Measurements from ENCODE around the gene PTH2.
"Not testable (repeated sequence)": the region's sequence is repeated elsewhere in the genome, so short reads cannot be mapped to it uniquely, and the experiment has no call there.

Gene PTH2

GRCh38 chr19:49423071-49423984 is at the start of gene PTH2:
TSS of gene PTH2 (minus strand) at chr19:49423441. CDS start at chr19:49423339, 102 bp downstream.
- no peak for DNase-seq

- no peak for DNase-seq
Observed at GRCh38 chr19:49472936-49473335, 49.7 kb upstream of the PTH2 start.

GRCh38 chr19:49470615-49470978 is 47.4 kb upstream of the PTH2 start:
- no peak for DNase-seq

GRCh38 chr19:49469828-49470614 is 46.8 kb upstream of the PTH2 start:
- peak; percentile 82 to 91 (median 86) for DNase-seq

GRCh38 chr19:49468746-49469447 is 45.7 kb upstream of the PTH2 start:
- peak in 2 of 3 donors; percentile 20 to 24 for DNase-seq

- no peak for DNase-seq
Observed at GRCh38 chr19:49468199-49468598, 45.0 kb upstream of the PTH2 start.

- no peak for DNase-seq
Observed at GRCh38 chr19:49465371-49465770, 42.1 kb upstream of the PTH2 start.

GRCh38 chr19:49463960-49464740 is 40.9 kb upstream of the PTH2 start:
- DNase-seq = no peak

GRCh38 chr19:49462492-49462891 is 39.3 kb upstream of the PTH2 start:
- DNase-seq = no peak

- DNase-seq = no peak
Observed at GRCh38 chr19:49461656-49462055, 38.4 kb upstream of the PTH2 start.

GRCh38 chr19:49461130-49461529 is 37.9 kb upstream of the PTH2 start:
- not testable (repeated sequence) for DNase-seq

- DNase-seq = no peak
Observed at GRCh38 chr19:49459388-49459787, 36.1 kb upstream of the PTH2 start.

- no peak for DNase-seq
Observed at GRCh38 chr19:49458567-49458903, 35.3 kb upstream of the PTH2 start.

- DNase-seq = no peak
Observed at GRCh38 chr19:49456326-49456725, 33.1 kb upstream of the PTH2 start.

GRCh38 chr19:49455773-49456172 is 32.5 kb upstream of the PTH2 start:
- DNase-seq = no peak

- DNase-seq = no peak
Observed at GRCh38 chr19:49453757-49454240, 30.6 kb upstream of the PTH2 start.

- DNase-seq = peak; percentile 99
Observed at GRCh38 chr19:49453013-49453756, 29.9 kb upstream of the PTH2 start, which contains the start of gene ALDH16A1. TSS of gene ALDH16A1 (plus strand) at chr19:49453225. CDS start at chr19:49453332, 107 bp downstream.

- peak; percentile 98 to 100 (median 99) for DNase-seq
Observed at GRCh38 chr19:49451430-49452181, 28.4 kb upstream of the PTH2 start, which contains the start of gene PIH1D1. TSS of gene PIH1D1 (minus strand) at chr19:49451814. CDS start at chr19:49451574, 240 bp downstream.

GRCh38 chr19:49450405-49450804 is 27.2 kb upstream of the PTH2 start:
- no peak for DNase-seq

- DNase-seq = no peak
Observed at GRCh38 chr19:49448432-49448786, 25.2 kb upstream of the PTH2 start.
